ENCODE results near the gene EPSTI1. TPM values are rescaled to one million over a fixed set of nuclear protein-coding genes. Genes with fewer than 3 reads are reported as not detected.

Gene EPSTI1
- total RNA-seq, 4 donors from 2014 or later: 13.1 to 145 (median 18.7) TPM

GRCh38 chr13:42926555-42926954 lies 65.5 kb downstream of the EPSTI1 start:
- Histone ChIP-seq H3K4me3 (no peak overlapping the region), H3K27me3 (no peaks in the 10 kb centered on the region), H3K27ac (no peak overlapping the region), H3K36me3 (peaks cover 0 to 5% (median 0%) of the 10 kb centered on the region in 4 donors), H3K9me3 (no peaks in the 10 kb centered on the region), H3K4me1 (peaks cover 0 to 12% (median 2%) of the 10 kb centered on the region in 4 donors)
- in situ Hi-C loops (cut with MboI; ENCODE audit: low pct_ligation_motif_present in 1 of 4, low pct_unique_long_range_greater_than_20kb in 1 of 4, low sequenced_read_pairs in 3 of 4) (no loop called here), intact Hi-C loops (cut with DNase I; ENCODE audit: low total_unique reads) (no loop called here)
- TF ChIP-seq POLR2A (IDR thresholded peaks at IDR 0.05): no peak
- no peak for TF ChIP-seq CTCF (IDR thresholded peaks at IDR 0.05)
- no peak for TF ChIP-seq POLR2AphosphoS5 (IDR thresholded peaks at IDR 0.05)
- no peak for TF ChIP-seq EP300 (IDR thresholded peaks at IDR 0.05; ENCODE audit: low read depth)
- DNase-seq: no peak
- WGBS, 2 donors (ENCODE audit: low coverage in 1 of 2): 56 to 57% methylated on average over 2 of the region's 2 CpGs

- in situ Hi-C loops (cut with MboI; ENCODE audit: low pct_ligation_motif_present in 1 of 4, low pct_unique_long_range_greater_than_20kb in 1 of 4, low sequenced_read_pairs in 3 of 4) (no loop called here), intact Hi-C loops (cut with DNase I; ENCODE audit: low total_unique reads) (no loop called here)
- Histone ChIP-seq H3K27ac (no peak overlapping the region), H3K4me1 (peaks cover 0 to 12% (median 2%) of the 10 kb centered on the region in 4 donors), H3K36me3 (peaks cover 0 to 5% (median 0%) of the 10 kb centered on the region in 4 donors), H3K9me3 (no peaks in the 10 kb centered on the region), H3K27me3 (no peaks in the 10 kb centered on the region), H3K4me3 (no peak overlapping the region)
- 58 to 81% methylated on average over 3 of the region's 3 CpGs for WGBS, 2 donors (ENCODE audit: low coverage in 1 of 2)
- DNase-seq: no peak
- TF ChIP-seq POLR2AphosphoS5 (IDR thresholded peaks at IDR 0.05): no peak
Observed at GRCh38 chr13:42926043-42926442, 66.0 kb downstream of the EPSTI1 start.

DNA sequence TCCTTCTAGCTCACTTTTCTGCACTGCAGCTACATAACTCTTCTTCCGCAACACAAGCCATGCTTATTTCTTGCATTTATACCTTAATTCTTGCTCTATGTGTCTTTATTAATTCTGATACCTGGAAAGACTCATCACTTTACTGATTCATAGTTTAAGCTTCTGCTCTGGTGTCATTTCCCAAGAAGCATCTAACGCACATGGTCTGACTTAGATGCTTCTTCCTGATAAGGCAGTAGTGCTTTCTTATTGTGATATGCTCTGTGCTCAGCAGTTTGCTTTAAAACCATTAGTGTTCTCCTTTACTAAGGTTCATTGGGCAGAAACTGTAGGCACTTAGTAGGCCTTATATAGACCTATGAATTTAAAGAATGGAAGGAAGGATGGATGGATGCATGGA lies 66.4 kb downstream of the EPSTI1 start:
- no peak overlapping the region for H3K27ac ChIP-seq
- H3K4me1 ChIP-seq: peaks cover 0 to 12% (median 2%) of the 10 kb centered on the region in 4 donors
- no peaks in the 10 kb centered on the region for H3K27me3 ChIP-seq
- in situ Hi-C loops (cut with MboI; ENCODE audit: low pct_ligation_motif_present in 1 of 4, low pct_unique_long_range_greater_than_20kb in 1 of 4, low sequenced_read_pairs in 3 of 4) (no loop called here), intact Hi-C loops (cut with DNase I; ENCODE audit: low total_unique reads) (no loop called here)
- peaks cover 0 to 5% (median 0%) of the 10 kb centered on the region in 4 donors for H3K36me3 ChIP-seq
- 92 to 100% methylated on average over 2 of the region's 2 CpGs for WGBS, 2 donors (ENCODE audit: low coverage in 1 of 2)
- H3K4me3 ChIP-seq: no peak overlapping the region
- TF ChIP-seq POLR2A (IDR thresholded peaks at IDR 0.05): no peak
- no peak for TF ChIP-seq POLR2AphosphoS5 (IDR thresholded peaks at IDR 0.05)
- TF ChIP-seq EP300 (IDR thresholded peaks at IDR 0.05; ENCODE audit: low read depth): no peak
- no peak for TF ChIP-seq CTCF (IDR thresholded peaks at IDR 0.05)
- no peak for DNase-seq
- no peaks in the 10 kb centered on the region for H3K9me3 ChIP-seq

- peaks cover 0 to 5% (median 0%) of the 10 kb centered on the region in 4 donors for H3K36me3 ChIP-seq
- no peaks in the 10 kb centered on the region for H3K27me3 ChIP-seq
- in situ Hi-C loops (cut with MboI; ENCODE audit: low pct_ligation_motif_present in 1 of 4, low pct_unique_long_range_greater_than_20kb in 1 of 4, low sequenced_read_pairs in 3 of 4): no loop called here
- DNase-seq: no peak
- peaks cover 0 to 12% (median 2%) of the 10 kb centered on the region in 4 donors for H3K4me1 ChIP-seq
- 86 to 95% methylated on average over 1 to 5 of the region's 5 CpGs for WGBS, 2 donors (ENCODE audit: low coverage in 1 of 2)
- no peak overlapping the region for H3K27ac ChIP-seq
- H3K4me3 ChIP-seq: no peak overlapping the region
- TF ChIP-seq CTCF (IDR thresholded peaks at IDR 0.05) (no peak), POLR2A (IDR thresholded peaks at IDR 0.05) (no peak), EP300 (IDR thresholded peaks at IDR 0.05; ENCODE audit: low read depth) (no peak), POLR2AphosphoS5 (IDR thresholded peaks at IDR 0.05) (no peak)
- intact Hi-C loops (cut with DNase I; ENCODE audit: low total_unique reads): no loop called here
- H3K9me3 ChIP-seq: no peaks in the 10 kb centered on the region
Observed at GRCh38 chr13:42924344-42924743, 67.7 kb downstream of the EPSTI1 start.

DNA sequence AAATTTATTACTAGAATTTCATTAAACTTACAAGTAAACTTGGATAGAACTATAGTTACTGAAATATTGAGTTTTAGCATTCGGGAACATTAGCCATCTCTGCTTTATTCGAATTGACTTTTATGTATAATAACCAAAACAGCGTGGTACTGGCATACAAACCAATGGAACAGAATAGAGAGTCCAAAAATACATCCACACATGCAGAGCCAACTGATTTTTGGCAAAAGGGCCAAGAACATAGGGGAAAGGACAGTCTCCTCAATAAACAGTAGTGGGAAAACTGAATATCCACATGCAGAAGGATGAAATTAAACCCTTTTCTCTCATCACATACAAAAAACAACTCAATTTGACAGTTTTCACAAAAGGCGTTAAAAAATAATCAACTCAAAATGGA lies 84.3 kb downstream of the EPSTI1 start:
- no peak overlapping the region for H3K4me3 ChIP-seq
- no peaks in the 10 kb centered on the region for H3K36me3 ChIP-seq
- no peak for TF ChIP-seq EP300 (IDR thresholded peaks at IDR 0.05; ENCODE audit: low read depth)
- TF ChIP-seq POLR2A (IDR thresholded peaks at IDR 0.05): no peak
- TF ChIP-seq CTCF (IDR thresholded peaks at IDR 0.05): no peak
- no peak for TF ChIP-seq POLR2AphosphoS5 (IDR thresholded peaks at IDR 0.05)
- H3K27ac ChIP-seq: no peak overlapping the region
- no peak for DNase-seq
- 96 to 97% methylated on average over 4 of the region's 4 CpGs for WGBS, 2 donors (ENCODE audit: low coverage in 1 of 2)
- intact Hi-C loops (cut with DNase I; ENCODE audit: low total_unique reads) (no loop called here), in situ Hi-C loops (cut with MboI; ENCODE audit: low pct_ligation_motif_present in 1 of 4, low pct_unique_long_range_greater_than_20kb in 1 of 4, low sequenced_read_pairs in 3 of 4) (no loop called here)
- H3K27me3 ChIP-seq: no peaks in the 10 kb centered on the region
- no peaks in the 10 kb centered on the region for H3K4me1 ChIP-seq
- no peaks in the 10 kb centered on the region for H3K9me3 ChIP-seq

Data from transverse colon (tissue), 4 donors.